WTC11 (cell line): ENCODE results near the gene CHRM5. TPM values are rescaled to one million over a fixed set of nuclear protein-coding genes. Genes with fewer than 3 reads are reported as not detected.

Experiments used
- ATAC-seq: fragments of 200-7000 bp; cut with Tn5 transposase; 2 replicates; pipeline ENCODE4 v1.10.0; 2021; ENCODE audit warnings: mild to moderate bottlenecking, moderate library complexity
- CTCF ChIA-PET: fragments of 300-600 bp; sonication (Branson Sonifier 250); formaldehyde crosslinking; loops from one replicate; lab custom pipeline; 2021; ENCODE audit warnings: antibody characterized with exemption; lab: Charles Lee
- POLR2A ChIA-PET: fragments of 350-600 bp; sonication (Branson Sonifier 250); formaldehyde crosslinking; loops from one replicate; lab custom pipeline; 2021; ENCODE audit warnings: antibody characterized with exemption; lab: Charles Lee
- DNase-seq: peaks from one replicate; pipeline ENCODE4 v3.0.0; 2021; ENCODE audit warnings: low spot score
- H3K27ac Mint-ChIP-seq: 2 replicates; pipeline ENCODE4 v1.8.0; 2021; ENCODE audit warnings: mixed read lengths
- H3K27me3 Mint-ChIP-seq: 2 replicates; pipeline ENCODE4 v1.8.0; 2021; ENCODE audit warnings: low read depth, mild to moderate bottlenecking, moderate library complexity, mixed read lengths
- H3K36me3 Mint-ChIP-seq: 2 replicates; pipeline ENCODE4 v1.8.0; 2021; ENCODE audit warnings: mixed read lengths
- H3K4me1 Mint-ChIP-seq: 2 replicates; pipeline ENCODE4 v1.8.0; 2022; ENCODE audit warnings: mixed read lengths
- H3K4me3 Mint-ChIP-seq: 2 replicates; pipeline ENCODE4 v1.8.0; 2021; ENCODE audit warnings: mild to moderate bottlenecking, moderate library complexity, mixed read lengths
- H3K9me3 Mint-ChIP-seq: 2 replicates; pipeline ENCODE4 v1.8.0; 2021; ENCODE audit warnings: mixed read lengths
- AFF4 ChIP-seq: sonication (generic); formaldehyde crosslinking; IDR thresholded peaks from 2 replicates; pipeline ENCODE4 v1.8.1; 2023; ENCODE audit warnings: mild to moderate bottlenecking, missing genetic modification reagents, borderline replicate concordance
- ATF1 ChIP-seq: sonication (generic); formaldehyde crosslinking; IDR thresholded peaks from 2 replicates; pipeline ENCODE4 v1.8.1; 2023; ENCODE audit warnings: mild to moderate bottlenecking, moderate library complexity, missing genetic modification reagents
- ESRRA ChIP-seq: sonication (generic); formaldehyde crosslinking; IDR thresholded peaks from 2 replicates; pipeline ENCODE4 v1.8.1; 2022; ENCODE audit warnings: mild to moderate bottlenecking, missing genetic modification reagents, borderline replicate concordance
- ETV6 ChIP-seq: sonication (generic); formaldehyde crosslinking; IDR thresholded peaks from 2 replicates; pipeline ENCODE4 v1.8.1; 2022; ENCODE audit warnings: mild to moderate bottlenecking, missing genetic modification reagents
- MYBL2 ChIP-seq: sonication (generic); formaldehyde crosslinking; IDR thresholded peaks from 2 replicates; pipeline ENCODE4 v1.8.1; 2023; ENCODE audit warnings: mild to moderate bottlenecking, moderate library complexity, missing genetic modification reagents
- RORB ChIP-seq: fragments of 250-450 bp; sonication (Bioruptor Pico); IDR thresholded peaks from 2 replicates; pipeline ENCODE4 v1.9.0; 2021; ENCODE audit warnings: mild to moderate bottlenecking
- SMAD4 ChIP-seq: sonication (generic); formaldehyde crosslinking; IDR thresholded peaks from 2 replicates; pipeline ENCODE4 v1.8.0; 2022; ENCODE audit warnings: mild to moderate bottlenecking, missing genetic modification reagents
- USF2 ChIP-seq: sonication (generic); formaldehyde crosslinking; IDR thresholded peaks from 2 replicates; pipeline ENCODE4 v1.8.1; 2023; ENCODE audit warnings: mild to moderate bottlenecking, missing genetic modification reagents, moderate library complexity
- ZNF138 ChIP-seq: sonication (generic); formaldehyde crosslinking; conservative IDR thresholded peaks from 2 replicates; pipeline ENCODE4 v1.8.1; 2022; ENCODE audit warnings: mild to moderate bottlenecking, moderate library complexity, missing genetic modification reagents
- ZNF219 ChIP-seq: sonication (generic); formaldehyde crosslinking; IDR thresholded peaks from 2 replicates; pipeline ENCODE4 v1.8.0; 2023; ENCODE audit warnings: missing genetic modification reagents, mild to moderate bottlenecking, borderline replicate concordance
- ZNF671 ChIP-seq: fragments of 250-450 bp; sonication (Bioruptor Pico); IDR thresholded peaks from 2 replicates; pipeline ENCODE4 v1.8.0; 2021; ENCODE audit warnings: mild to moderate bottlenecking
- ZSCAN18 ChIP-seq: fragments of 250-450 bp; sonication (Bioruptor Pico); IDR thresholded peaks from 2 replicates; pipeline ENCODE4 v2.1.2; 2022; ENCODE audit warnings: mild to moderate bottlenecking, moderate library complexity
- total RNA-seq: library from RNA; stranded (reverse); gene quantifications from 3 replicates; pipeline ENCODE4 v1.2.3, GENCODE V29; 2021
- TF ChIP-seq, protein P1 (sequence below): fragments of 250-450 bp; sonication (Bioruptor Pico); conservative IDR thresholded peaks from 2 replicates; pipeline ENCODE4 v1.9.0; 2021; ENCODE audit warnings: mild to moderate bottlenecking
- TF ChIP-seq, protein P2 (sequence below): fragments of 250-450 bp; sonication (Bioruptor Pico); IDR thresholded peaks from 2 replicates; pipeline ENCODE4 v1.8.0; 2021; ENCODE audit warnings: mild to moderate bottlenecking
- TF ChIP-seq, protein P3 (sequence below): sonication (generic); formaldehyde crosslinking; conservative IDR thresholded peaks from 2 replicates; pipeline ENCODE4 v1.8.1; 2023; ENCODE audit warnings: mild to moderate bottlenecking, low read depth, missing genetic modification reagents, moderate library complexity
- TF ChIP-seq, protein P4 (sequence below): sonication (generic); formaldehyde crosslinking; IDR thresholded peaks from 2 replicates; pipeline ENCODE4 v1.8.0; 2023; ENCODE audit warnings: mild to moderate bottlenecking, missing genetic modification reagents

Gene CHRM5
- total RNA-seq, 1 experiment from 2014 or later, result not detected

DNA sequence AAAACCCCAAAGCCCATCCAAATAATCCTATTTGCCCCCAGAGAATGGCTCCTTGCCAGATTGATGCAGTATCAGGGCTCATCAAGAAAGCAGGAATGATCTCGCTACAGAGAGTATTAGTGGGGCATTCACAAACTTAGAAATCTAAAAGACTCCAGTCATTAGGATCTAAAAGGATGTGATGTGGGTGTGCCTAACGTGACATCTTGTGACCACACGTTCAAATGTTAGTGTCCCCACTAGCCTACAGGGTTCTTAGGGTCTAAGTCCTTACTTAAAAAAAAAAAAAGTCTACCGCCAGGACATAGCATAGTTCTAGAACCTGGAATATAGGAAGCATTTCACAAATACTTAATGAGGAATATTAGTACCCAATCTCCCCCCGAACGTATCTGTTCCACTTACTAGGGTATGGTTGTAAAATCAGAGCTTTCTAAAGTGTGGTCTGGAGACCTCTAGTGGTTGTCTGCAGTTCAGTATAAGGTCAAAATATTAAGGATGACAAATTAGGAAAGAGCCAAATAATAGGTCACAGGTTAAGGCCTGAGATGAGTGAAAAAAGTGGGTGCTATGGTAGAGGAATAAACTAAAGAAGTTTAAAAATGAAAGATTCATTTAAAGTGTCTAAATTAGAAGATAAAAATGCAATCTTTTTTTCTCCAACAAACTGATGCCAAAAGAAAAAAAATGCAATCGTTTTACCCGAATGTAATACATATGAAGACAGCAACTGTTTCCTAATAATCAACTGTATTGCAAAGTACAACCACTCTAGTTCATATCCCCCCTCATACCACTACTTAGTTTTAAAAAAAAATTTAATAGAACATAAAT, 4.2 kb upstream of the CHRM5 start (continued):
- TF ChIP-seq ESRRA (CRISPR knock-in tag) (no peak), RORB (CRISPR knock-in tag) (no peak)
- TF ChIP-seq, all 79 proteins: peak for 0

DNA sequence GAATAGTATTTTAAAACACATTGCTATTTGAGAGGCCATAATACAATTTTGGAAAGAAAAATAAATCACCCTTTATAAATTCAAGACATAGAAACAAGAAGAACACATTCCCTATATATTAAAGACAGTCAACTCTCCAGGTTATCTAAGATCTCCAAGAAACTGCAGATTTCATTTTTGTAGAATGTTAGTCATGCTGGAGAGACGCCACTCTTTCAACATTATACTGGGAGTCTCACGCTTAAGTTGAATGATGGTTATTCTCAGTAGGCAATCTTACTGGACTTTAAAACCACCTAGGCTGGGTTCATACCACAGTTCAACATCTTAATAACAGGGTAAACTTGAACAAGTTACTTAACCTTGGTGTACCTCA, 3.6 kb upstream of the CHRM5 start:
- Mint-ChIP-seq H3K4me1 (peaks cover 7% of the 10 kb centered on the region; the same call in 1 of the 2 replicates), H3K27me3 (no peaks in the 10 kb centered on the region), H3K9me3 (no peaks in the 10 kb centered on the region), H3K27ac (no peak overlapping the region), H3K36me3 (no peaks in the 10 kb centered on the region), H3K4me3 (no peak overlapping the region)
- ChIA-PET CTCF (interaction anchor here (0.7 to 1.4 kb wide), 14 partner anchors 44 to 672 kb away, joined by 3 to 10 read pairs (median 3); no protein-coding TSS in a partner anchor), POLR2A (interaction anchor here (0.7 kb wide), 1 partner anchor 48 kb away, joined by 3 read pairs; no protein-coding TSS in a partner anchor)
- ATAC-seq, result no peak
- TF ChIP-seq, protein P1, sequence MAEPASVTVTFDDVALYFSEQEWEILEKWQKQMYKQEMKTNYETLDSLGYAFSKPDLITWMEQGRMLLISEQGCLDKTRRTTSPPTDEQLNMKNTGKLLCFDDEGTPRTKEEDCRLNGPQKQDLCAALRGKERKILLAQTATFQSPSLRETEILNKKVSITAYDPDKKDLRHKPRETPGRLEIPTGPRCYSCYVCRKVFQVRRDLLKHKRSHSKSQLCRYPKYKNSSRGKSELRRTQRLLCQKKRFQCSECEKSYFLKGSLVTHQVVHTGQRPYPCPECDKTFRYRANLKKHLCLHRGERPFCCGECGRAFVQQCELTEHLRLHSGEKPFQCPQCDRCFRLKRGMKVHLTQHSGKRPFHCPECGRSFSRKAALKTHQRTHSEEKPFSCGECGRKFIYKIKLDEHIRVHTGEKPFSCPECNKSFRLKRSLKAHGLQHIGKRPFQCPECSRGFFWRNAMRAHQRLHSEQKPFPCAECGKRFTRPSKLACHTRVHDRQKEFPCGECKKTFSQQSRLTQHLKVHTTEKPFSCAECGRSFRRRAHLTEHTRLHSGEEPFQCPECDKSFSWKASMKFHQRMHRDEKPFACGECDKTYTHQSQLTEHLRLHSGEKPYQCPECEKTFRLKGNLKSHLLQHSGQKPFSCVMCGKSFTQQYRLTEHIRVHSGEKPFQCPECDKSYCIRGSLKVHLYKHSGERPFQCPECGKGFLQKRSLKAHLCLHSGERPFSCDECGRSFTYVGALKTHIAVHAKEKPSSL (CRISPR knock-in tag), result no peak
- TF ChIP-seq ZSCAN18 (CRISPR knock-in tag), result no peak
- TF ChIP-seq, protein P2, sequence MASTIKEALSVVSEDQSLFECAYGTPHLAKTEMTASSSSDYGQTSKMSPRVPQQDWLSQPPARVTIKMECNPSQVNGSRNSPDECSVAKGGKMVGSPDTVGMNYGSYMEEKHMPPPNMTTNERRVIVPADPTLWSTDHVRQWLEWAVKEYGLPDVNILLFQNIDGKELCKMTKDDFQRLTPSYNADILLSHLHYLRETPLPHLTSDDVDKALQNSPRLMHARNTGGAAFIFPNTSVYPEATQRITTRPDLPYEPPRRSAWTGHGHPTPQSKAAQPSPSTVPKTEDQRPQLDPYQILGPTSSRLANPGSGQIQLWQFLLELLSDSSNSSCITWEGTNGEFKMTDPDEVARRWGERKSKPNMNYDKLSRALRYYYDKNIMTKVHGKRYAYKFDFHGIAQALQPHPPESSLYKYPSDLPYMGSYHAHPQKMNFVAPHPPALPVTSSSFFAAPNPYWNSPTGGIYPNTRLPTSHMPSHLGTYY (CRISPR knock-in tag), result no peak
- TF ChIP-seq ATF1, result no peak
- TF ChIP-seq ETV6, result no peak
- no peak for TF ChIP-seq SMAD4 (CRISPR knock-in tag)
- TF ChIP-seq, protein P3, sequence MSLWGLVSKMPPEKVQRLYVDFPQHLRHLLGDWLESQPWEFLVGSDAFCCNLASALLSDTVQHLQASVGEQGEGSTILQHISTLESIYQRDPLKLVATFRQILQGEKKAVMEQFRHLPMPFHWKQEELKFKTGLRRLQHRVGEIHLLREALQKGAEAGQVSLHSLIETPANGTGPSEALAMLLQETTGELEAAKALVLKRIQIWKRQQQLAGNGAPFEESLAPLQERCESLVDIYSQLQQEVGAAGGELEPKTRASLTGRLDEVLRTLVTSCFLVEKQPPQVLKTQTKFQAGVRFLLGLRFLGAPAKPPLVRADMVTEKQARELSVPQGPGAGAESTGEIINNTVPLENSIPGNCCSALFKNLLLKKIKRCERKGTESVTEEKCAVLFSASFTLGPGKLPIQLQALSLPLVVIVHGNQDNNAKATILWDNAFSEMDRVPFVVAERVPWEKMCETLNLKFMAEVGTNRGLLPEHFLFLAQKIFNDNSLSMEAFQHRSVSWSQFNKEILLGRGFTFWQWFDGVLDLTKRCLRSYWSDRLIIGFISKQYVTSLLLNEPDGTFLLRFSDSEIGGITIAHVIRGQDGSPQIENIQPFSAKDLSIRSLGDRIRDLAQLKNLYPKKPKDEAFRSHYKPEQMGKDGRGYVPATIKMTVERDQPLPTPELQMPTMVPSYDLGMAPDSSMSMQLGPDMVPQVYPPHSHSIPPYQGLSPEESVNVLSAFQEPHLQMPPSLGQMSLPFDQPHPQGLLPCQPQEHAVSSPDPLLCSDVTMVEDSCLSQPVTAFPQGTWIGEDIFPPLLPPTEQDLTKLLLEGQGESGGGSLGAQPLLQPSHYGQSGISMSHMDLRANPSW (CRISPR knock-in tag), result no peak
- no peak for TF ChIP-seq USF2 (CRISPR knock-in tag)
- TF ChIP-seq ZNF138, result no peak
- no peak for TF ChIP-seq MYBL2 (CRISPR knock-in tag)
- no peak for TF ChIP-seq AFF4 (CRISPR knock-in tag)
- TF ChIP-seq ZNF219 (CRISPR knock-in tag), result no peak
- TF ChIP-seq ZNF671 (CRISPR knock-in tag), result no peak
- TF ChIP-seq, protein P4, sequence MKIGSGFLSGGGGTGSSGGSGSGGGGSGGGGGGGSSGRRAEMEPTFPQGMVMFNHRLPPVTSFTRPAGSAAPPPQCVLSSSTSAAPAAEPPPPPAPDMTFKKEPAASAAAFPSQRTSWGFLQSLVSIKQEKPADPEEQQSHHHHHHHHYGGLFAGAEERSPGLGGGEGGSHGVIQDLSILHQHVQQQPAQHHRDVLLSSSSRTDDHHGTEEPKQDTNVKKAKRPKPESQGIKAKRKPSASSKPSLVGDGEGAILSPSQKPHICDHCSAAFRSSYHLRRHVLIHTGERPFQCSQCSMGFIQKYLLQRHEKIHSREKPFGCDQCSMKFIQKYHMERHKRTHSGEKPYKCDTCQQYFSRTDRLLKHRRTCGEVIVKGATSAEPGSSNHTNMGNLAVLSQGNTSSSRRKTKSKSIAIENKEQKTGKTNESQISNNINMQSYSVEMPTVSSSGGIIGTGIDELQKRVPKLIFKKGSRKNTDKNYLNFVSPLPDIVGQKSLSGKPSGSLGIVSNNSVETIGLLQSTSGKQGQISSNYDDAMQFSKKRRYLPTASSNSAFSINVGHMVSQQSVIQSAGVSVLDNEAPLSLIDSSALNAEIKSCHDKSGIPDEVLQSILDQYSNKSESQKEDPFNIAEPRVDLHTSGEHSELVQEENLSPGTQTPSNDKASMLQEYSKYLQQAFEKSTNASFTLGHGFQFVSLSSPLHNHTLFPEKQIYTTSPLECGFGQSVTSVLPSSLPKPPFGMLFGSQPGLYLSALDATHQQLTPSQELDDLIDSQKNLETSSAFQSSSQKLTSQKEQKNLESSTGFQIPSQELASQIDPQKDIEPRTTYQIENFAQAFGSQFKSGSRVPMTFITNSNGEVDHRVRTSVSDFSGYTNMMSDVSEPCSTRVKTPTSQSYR (CRISPR knock-in tag), result no peak
- DNase-seq, result no peak
